Measurements from ENCODE around the gene PSMD8. TPM values are rescaled to one million over a fixed set of nuclear protein-coding genes. Genes with fewer than 3 reads are reported as not detected.
"Not testable (repeated sequence)": the region's sequence is repeated elsewhere in the genome, so short reads cannot be mapped to it uniquely, and the experiment has no call there.

PSMD8 gene
- 102 TPM for total RNA-seq

DNA sequence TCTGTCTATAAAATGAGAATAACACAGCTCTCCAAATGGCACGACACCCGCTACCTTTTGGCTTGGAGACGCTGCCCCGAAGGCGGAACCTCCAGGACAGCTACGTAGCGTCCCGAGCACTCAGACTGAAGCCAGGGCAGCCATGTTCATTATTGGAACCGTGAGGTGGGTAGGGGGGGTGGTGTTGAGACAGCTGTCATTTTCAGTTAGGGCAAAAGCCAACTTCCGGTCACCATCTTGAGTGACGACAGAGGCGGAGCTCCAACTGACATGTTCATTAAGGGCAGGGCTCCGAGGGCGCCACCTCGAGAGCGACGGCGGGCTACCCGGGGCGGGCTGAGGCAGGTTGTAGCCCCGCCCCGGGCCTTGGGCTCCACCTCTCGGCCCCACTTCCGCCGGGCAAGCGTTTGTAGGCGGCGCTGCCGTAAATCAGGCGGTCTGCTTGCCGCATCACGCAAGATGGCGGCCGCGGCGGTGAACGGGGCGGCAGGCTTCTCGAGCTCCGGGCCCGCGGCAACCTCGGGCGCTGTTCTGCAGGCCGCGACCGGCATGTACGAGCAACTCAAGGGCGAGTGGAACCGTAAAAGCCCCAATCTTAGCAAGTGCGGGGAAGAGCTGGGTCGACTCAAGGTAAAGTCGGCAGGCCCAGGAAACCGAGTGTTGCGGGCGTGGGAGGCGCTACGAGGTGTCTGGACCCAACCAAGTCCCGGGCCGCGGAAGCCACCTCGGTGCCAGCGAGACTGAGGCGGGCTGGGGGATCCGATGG lies at the start of gene PSMD8:
PSMD8 (plus strand) TSS at position 240 of the 766 bp plus-strand sequence; CDS start at position 271, 31 bp downstream.
- DNase-seq, result peak; percentile 99

DNA sequence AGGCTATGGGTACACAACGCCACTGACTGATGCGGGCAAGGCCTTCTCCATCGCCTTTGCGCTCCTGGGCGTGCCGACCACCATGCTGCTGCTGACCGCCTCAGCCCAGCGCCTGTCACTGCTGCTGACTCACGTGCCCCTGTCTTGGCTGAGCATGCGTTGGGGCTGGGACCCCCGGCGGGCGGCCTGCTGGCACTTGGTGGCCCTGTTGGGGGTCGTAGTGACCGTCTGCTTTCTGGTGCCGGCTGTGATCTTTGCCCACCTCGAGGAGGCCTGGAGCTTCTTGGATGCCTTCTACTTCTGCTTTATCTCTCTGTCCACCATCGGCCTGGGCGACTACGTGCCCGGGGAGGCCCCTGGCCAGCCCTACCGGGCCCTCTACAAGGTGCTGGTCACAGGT lies 47.8 kb upstream of the PSMD8 start:
- DNase-seq, result no peak

DNA sequence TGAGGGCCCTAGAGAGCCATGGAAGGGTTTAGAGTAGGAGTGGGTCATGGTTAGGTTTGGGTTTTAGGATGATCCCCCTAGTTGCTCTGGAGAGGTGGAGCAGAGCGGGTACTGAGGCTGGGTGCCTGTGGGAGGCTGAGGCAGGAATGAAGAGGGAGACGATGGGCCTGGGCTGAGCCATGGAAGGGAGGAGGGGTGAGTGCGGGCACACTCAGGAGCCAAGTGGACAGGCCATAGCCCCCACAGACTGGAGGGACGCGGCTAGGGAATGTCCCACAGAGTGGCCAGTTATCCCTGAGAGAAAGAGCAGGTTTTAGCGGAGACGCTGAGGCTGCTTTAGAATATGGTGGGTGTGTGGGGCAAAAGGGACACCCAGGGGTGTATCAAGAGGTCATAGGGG lies 44.7 kb upstream of the PSMD8 start:
- DNase-seq, result no peak

- no peak for DNase-seq
Observed at GRCh38 chr19:38331728-38332127, 42.6 kb upstream of the PSMD8 start.

GRCh38 chr19:38333245-38333644 lies 41.1 kb upstream of the PSMD8 start:
- DNase-seq, result no peak

- DNase-seq, result peak; percentile 93
Observed at GRCh38 chr19:38335949-38336637, 38.3 kb upstream of the PSMD8 start.

DNA sequence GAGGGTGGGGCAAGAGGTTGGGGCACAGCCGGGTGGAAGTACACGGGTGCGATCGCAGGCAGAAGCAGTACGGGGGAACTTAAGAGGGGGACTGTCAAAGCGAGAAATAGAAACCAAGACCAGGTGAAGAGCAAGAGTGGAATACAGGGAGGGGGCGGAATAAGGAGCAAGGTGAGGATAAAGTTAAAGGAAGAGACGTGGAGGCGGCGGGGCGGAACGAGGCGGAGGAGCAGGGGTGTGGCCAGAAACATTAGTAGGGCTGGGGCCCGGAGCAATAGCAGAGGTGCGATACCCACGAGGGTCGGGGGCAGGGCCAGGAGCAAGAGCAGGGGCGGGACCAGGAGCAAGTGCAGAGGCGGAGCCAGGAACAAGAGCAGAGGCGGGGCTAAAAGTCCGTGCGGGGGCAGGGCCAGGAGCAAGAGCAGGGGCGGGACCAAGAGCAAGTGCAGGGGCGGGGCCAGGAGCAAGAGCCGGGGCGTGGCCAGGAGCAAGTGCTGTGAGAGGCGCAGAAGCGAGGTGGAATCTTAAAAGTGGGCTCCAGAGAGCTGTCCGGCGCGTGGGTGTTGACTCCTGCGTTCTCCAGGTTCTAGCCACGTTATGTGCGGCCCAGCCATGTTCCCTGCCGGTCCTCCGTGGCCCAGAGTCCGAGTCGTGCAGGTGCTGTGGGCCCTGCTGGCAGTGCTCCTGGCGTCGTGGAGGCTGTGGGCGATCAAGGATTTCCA lies 37.6 kb upstream of the PSMD8 start:
- DNase-seq, result peak; percentile 86

DNA sequence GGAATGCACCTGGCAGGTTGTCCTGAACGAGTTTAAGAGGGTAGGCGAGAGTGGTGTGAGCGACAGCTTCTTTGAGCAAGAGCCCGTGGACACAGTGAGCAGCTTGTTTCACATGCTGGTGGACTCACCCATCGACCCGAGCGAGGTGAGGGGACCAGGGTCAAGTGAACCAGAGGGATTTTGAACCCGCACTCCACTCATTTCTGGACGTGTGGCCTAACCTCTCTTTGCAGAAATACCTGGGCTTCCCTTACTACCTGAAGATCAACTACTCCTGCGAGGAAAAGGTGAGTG lies 37.1 kb upstream of the PSMD8 start:
- DNase-seq, result no peak

- not testable (repeated sequence) for DNase-seq
Observed at GRCh38 chr19:38339011-38339410, 35.4 kb upstream of the PSMD8 start.

DNA sequence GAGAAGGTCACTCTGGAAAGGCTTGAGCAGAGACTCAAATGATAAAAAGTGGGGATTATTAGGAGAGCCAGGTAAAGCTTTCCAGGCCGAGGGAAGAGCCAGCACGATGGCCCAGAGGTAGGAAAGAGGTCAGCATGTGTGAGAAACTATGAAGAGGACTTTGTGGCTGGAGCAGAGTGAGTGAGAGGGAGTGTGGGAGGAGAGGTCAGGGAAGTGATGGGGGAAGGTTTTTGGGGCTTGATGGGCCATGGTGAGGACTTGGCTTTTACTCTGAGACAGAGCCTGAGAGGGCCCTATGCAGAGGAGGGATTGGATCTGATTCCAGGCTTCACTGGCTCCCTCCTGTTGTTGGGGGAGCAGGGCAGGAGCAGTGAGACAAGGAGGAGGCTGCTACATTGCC lies 33.4 kb upstream of the PSMD8 start:
- DNase-seq, result no peak

DNA sequence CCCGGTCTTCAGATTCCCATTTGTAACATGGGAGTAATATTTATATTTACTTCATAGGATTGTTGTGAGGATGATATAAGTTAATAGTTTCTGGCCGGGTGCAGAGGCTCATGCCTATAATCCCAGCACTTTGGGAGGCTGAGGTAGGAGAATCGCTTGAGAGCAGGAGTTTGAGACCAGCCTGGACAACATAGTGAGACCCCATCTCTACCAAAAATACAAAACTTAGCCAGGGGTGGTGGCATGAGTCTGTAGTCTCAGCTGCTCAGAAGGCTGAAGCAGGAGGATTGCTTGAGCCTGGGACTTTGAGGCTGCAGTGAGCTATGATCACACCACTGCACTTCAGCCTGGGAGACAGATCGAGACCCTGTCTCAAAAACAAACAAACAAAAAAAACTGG lies 27.5 kb upstream of the PSMD8 start:
- no peak for DNase-seq

DNA sequence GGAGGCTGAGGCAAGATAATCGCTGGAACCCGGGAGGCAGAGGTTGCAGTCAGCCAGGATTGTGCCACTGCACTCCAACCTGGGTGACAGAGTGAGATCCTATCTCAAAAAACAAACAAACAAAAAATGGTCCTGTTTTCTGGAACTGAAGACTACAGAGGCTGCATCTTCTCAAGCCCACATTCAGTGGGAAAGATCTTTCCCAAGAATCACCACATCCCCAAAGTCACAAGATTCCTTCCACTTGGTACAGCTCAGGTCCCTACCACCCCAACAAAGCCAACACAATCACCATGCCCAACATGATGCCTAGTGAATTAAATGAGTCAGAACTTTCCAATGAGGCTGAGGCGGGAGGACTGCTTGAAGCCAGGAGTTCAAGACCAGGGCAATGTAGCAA lies 23.5 kb upstream of the PSMD8 start:
- no peak for DNase-seq

DNA sequence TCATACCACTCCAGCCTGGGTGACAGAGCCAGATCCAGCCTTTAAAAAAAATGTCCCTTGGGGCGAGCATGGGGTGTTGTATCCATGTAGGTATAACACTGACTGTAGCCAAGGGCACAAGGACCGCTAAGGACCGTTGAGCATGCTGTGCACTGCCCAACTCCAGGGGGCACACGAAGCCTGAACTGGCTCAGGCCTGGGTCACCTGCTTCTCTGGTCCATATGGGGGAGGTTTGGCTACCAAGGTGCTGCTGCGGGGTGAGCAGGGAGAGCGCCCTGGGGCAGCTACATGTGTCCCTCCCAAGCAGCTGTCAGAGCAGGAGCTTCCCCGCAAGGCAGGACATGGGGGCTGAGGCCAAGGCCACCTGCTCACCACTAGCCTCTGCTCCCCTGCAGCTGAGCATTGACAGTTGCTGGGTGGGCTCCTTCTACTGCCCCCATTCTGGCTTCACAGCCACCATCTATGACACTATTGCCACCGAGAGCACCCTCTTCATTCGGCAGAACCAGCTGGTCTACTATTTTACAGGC lies 22.4 kb upstream of the PSMD8 start:
- DNase-seq, result no peak

GRCh38 chr19:38352611-38353010 lies 21.8 kb upstream of the PSMD8 start:
- DNase-seq, result no peak

DNA sequence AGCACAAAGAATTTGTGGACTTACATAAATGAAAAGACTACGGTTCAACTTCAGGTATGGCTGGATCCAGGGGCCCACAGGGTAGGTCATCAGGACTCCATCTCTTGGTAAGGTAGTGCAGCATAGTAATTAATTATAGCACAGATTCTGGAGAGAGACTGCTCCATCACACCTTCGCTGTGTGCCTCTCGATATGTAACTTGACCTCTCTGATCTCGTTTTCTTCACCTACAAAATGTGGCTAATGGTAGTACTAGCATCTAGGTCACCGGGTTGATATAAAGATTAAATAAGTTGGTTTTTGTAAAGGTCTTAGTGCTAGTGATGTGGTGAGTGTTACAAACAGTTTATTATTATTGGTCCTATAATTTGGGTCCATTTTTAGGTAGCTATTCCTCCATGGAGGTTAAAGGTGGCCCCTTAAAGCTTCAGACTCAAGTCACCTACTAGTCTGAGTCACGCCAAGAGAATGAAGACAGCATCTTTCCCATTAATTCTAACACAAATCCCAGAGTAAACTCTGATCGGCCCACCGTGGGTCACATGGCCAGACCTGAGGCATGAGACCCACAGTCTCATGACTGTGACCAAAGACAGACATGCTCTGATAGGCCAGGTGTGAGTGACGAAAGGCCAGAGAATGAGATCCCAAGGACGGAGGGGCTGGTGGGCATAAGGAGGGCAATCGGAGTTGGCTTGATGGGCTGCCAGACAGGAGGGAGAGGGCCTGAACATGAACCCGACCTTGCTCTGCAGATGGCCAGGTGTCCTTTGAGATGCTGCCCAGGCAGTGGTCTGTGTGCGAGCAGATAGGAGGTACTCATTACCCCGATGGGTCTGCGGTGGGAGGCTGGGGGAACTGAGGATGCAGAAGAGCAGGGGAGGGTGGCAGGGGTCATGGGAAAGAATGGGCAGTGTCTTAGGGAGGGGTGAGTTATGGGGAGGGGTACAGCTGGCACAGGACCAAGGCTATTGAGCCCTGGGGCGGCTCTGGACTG lies 18.3 kb upstream of the PSMD8 start:
- no peak for DNase-seq

DNA sequence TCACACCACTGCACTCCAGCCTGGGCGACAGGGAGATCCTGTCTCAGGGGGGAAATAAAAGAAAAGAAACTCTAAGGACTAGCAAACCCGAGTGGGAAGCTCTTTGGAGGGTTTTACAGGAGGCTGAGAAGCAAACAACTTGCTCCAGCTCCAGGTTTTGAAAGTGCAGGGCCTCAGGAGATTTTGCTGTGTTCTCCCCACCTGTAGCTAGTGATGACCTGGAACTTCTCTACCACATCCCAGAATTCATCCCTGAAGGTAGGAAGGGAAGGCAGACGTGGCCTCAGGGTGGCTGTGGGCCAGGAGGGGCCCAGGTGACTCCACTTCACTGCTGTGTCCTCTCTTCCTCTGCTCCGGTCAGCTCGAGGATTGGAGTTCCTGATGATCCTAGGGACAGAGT lies 16.3 kb upstream of the PSMD8 start:
- DNase-seq, result no peak

- DNase-seq, result no peak
Observed at GRCh38 chr19:38359242-38360021, 14.9 kb upstream of the PSMD8 start.

DNA sequence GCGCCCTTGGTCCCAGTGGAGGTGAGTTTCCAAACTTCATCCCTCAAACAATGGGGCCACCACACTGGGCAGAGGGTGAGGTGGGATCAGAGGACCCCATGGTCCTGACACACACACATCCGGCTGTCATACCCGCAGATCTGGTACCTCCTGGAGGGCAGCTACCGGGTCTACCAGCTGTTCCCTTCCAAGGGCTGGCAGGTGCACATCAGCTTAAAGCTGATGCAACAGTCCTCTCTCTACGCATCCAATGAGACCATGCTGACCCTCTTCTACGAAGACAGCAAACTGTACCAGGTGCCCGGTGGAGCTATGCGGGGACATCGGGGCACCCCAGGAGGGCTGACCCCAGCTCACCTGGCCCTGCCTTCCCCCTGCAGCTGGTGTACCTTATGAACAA lies 14.0 kb upstream of the PSMD8 start:
- no peak for DNase-seq

GRCh38 chr19:38360839-38361631 lies 13.3 kb upstream of the PSMD8 start:
- DNase-seq, result no peak

GRCh38 chr19:38361633-38362075 lies 12.7 kb upstream of the PSMD8 start:
- DNase-seq, result peak; percentile 54

Data from occipital lobe (tissue), 2 donors.